VCaP (cell line): Measurements from ENCODE around the gene ARVCF.

ENCODE experiments used
- H3K27ac ChIP-seq: fragments of 450-650 bp; 2 replicates; pipeline ENCODE4 v1.5.1; 2017
- TF ChIP-seq, protein P1 (sequence below): fragments of 450-650 bp; conservative IDR thresholded peaks from 2 replicates; pipeline ENCODE4 v1.5.1; 2017; ENCODE audit warnings: mild to moderate bottlenecking, moderate library complexity

Gene ARVCF

DNA sequence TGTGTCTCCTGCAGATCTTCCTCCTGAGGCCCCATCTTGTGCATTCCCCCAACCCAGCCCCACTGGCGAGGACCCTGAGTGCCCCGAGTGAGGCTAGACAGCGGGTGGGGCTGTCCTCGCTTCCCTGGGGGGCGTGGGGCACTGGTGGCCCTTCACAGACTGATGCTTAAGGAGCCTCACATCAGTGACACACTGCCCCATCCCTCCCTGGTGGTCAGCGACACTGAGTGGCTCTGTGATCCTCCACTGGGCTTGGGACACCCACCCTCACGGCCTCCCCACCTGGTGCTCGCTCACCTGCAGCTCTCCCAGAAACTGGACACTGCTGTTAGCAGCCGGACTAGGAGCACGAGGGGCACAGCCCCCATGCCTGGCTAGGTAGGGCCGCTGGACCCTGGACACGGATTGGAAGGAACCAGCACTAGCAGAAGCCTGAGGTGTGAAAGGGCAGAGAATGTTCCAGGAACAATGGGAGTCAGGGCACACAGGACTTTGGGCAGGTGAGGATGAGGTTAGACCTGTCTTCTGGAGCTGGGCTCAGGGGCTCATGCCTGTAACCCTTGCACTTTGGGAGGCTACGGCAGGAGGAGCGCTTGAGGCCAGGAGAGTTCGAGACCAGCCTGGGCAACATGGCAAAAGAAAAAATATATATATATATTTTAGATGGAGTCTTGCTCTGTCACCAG is 51.8 kb downstream of the ARVCF start:
- TF ChIP-seq, protein P1, sequence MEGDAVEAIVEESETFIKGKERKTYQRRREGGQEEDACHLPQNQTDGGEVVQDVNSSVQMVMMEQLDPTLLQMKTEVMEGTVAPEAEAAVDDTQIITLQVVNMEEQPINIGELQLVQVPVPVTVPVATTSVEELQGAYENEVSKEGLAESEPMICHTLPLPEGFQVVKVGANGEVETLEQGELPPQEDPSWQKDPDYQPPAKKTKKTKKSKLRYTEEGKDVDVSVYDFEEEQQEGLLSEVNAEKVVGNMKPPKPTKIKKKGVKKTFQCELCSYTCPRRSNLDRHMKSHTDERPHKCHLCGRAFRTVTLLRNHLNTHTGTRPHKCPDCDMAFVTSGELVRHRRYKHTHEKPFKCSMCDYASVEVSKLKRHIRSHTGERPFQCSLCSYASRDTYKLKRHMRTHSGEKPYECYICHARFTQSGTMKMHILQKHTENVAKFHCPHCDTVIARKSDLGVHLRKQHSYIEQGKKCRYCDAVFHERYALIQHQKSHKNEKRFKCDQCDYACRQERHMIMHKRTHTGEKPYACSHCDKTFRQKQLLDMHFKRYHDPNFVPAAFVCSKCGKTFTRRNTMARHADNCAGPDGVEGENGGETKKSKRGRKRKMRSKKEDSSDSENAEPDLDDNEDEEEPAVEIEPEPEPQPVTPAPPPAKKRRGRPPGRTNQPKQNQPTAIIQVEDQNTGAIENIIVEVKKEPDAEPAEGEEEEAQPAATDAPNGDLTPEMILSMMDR = no peak
- H3K27ac ChIP-seq = peak overlapping the region; percentile 99

GRCh38 chr22:19963863-19964642 is 52.6 kb downstream of the ARVCF start:
- peak overlapping the region; percentile 99 for H3K27ac ChIP-seq
- TF ChIP-seq, protein P1 = no peak

- H3K27ac ChIP-seq = peak overlapping the region; percentile 99
- TF ChIP-seq, protein P1 = no peak
These were observed 53.5 kb downstream of the ARVCF start for GRCh38 chr22:19962909-19963806.

DNA sequence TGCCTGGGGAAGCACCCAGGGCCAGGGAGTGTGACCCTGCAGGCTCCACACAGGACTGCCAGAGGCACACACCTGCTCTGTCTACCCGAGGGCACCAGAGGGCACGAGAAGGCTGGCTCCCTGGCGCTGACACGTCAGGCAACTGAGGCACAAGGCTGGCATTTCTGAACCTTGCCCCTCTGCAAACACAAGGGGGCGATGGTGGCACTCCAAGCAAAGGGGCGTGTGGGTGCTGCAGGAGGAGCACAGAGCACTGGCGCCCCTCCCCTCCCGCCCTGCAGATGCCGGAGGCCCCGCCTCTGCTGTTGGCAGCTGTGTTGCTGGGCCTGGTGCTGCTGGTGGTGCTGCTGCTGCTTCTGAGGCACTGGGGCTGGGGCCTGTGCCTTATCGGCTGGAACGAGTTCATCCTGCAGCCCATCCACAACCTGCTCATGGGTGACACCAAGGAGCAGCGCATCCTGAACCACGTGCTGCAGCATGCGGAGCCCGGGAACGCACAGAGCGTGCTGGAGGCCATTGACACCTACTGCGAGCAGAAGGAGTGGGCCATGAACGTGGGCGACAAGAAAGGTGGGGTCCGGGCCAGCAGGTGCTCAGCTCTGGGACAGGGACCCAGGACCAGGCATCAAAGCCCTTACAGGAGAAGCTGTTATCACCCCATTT is 54.2 kb downstream of the ARVCF start:
- TF ChIP-seq, protein P1 = peak; percentile 91
- peak overlapping the region; percentile 99 for H3K27ac ChIP-seq

- H3K27ac ChIP-seq = peak overlapping the region; percentile 99
- TF ChIP-seq, protein P1 = no peak
These were observed 54.8 kb downstream of the ARVCF start for GRCh38 chr22:19961868-19962245.

- TF ChIP-seq, protein P1 = no peak
- H3K27ac ChIP-seq = peak overlapping the region; percentile 99; the same call in 1 of the 2 replicates
These were observed 55.4 kb downstream of the ARVCF start for GRCh38 chr22:19961201-19961580.
